ENCODE measurements around the gene BTNL9.

The BTNL9 gene

GRCh38 chr5:181081989-181082388 lies 41.9 kb downstream of the BTNL9 start:
- no peaks in the 10 kb centered on the region for H3K36me3 ChIP-seq (ENCODE audit: control insufficient read depth in 1 of 2, insufficient read depth in 2 of 2, low read length in 2 of 2)
- H3K14ac ChIP-seq (ENCODE audit: low read length) = no peak overlapping the region
- no peak overlapping the region for H4K8ac ChIP-seq (ENCODE audit: low read depth, low read length)
- H3K79me2 ChIP-seq (ENCODE audit: control insufficient read depth, insufficient read depth, low read length, poor library complexity) = no peaks in the 10 kb centered on the region
- H2AFZ ChIP-seq (ENCODE audit: insufficient read depth, low read length, poor library complexity) = no peak overlapping the region
- no peak overlapping the region for H3K4me3 ChIP-seq (ENCODE audit: low read depth, low read length)
- H3K23ac ChIP-seq (ENCODE audit: low read length) = no peak overlapping the region
- H2AK5ac ChIP-seq (ENCODE audit: low read length) = no peak overlapping the region
- no peak overlapping the region for H4K91ac ChIP-seq (ENCODE audit: low read depth, low read length)
- H3K4me1 ChIP-seq (ENCODE audit: control insufficient read depth in 1 of 2, insufficient read depth in 2 of 2, low read length in 2 of 2) = no peaks in the 10 kb centered on the region
- no peak for DNase-seq
- no peak overlapping the region for H2BK120ac ChIP-seq (ENCODE audit: insufficient read depth, low read length, poor library complexity)
- no peak overlapping the region for H3K18ac ChIP-seq (ENCODE audit: low read length)
- H3K9me3 ChIP-seq (ENCODE audit: insufficient read depth, low read depth, low read length) = peaks cover 2% of the 10 kb centered on the region
- H3K4me2 ChIP-seq (ENCODE audit: low read length) = no peak overlapping the region
- no peak overlapping the region for H3K4ac ChIP-seq (ENCODE audit: low read depth, low read length)
- H3K79me1 ChIP-seq (ENCODE audit: low read length) = no peaks in the 10 kb centered on the region
- H3K27ac ChIP-seq (ENCODE audit: low read depth, low read length) = no peak overlapping the region
- no peak overlapping the region for H4K12ac ChIP-seq (ENCODE audit: low read depth, low read length)
- H2BK12ac ChIP-seq (ENCODE audit: low read length) = no peak overlapping the region
- H3K9ac ChIP-seq (ENCODE audit: low read length) = no peak overlapping the region
- no peak overlapping the region for H2BK5ac ChIP-seq (ENCODE audit: low read depth, low read length, poor library complexity)
- H3K27me3 ChIP-seq (ENCODE audit: insufficient read depth, low read length) = no peaks in the 10 kb centered on the region

DNA sequence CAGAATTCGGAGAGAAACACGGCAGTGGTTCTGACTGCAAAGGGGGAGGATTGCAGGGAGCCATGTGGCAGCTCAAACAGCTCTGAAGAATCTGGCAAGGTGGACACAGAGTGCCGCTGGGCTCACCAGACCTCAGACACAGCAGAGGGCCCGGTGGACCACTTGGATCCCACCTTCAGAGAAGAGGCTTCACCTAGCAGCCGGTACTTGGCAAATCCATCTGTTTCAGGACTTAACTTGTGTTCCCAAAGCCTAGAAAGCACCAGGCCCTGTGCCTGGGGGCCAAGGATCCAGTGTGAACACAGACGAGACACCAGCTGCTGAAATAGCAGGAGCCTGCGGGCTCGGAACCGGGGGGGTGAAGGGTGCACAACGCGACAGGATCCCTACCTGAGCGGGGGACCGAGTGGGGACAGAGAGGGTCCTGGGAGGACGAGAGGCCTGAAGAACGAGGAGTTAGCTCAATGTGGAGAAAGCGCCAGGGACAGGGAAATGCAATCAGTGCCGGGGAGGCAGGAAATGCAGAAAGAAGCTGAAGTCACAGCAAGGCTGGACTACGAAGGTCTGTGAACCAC lies 44.6 kb downstream of the BTNL9 start:
- Histone ChIP-seq H4K91ac (ENCODE audit: low read depth, low read length) (no peak overlapping the region), H3K4ac (ENCODE audit: low read depth, low read length) (no peak overlapping the region), H3K23ac (ENCODE audit: low read length) (no peak overlapping the region), H3K27ac (ENCODE audit: low read depth, low read length) (no peak overlapping the region), H3K18ac (ENCODE audit: low read length) (no peak overlapping the region), H3K27me3 (ENCODE audit: insufficient read depth, low read length) (no peaks in the 10 kb centered on the region), H3K4me3 (ENCODE audit: low read depth, low read length) (no peak overlapping the region), H3K4me2 (ENCODE audit: low read length) (no peak overlapping the region), H3K4me1 (ENCODE audit: control insufficient read depth in 1 of 2, insufficient read depth in 2 of 2, low read length in 2 of 2) (no peaks in the 10 kb centered on the region), H2AK5ac (ENCODE audit: low read length) (no peak overlapping the region), H2BK120ac (ENCODE audit: insufficient read depth, low read length, poor library complexity) (no peak overlapping the region), H4K8ac (ENCODE audit: low read depth, low read length) (no peak overlapping the region), H2AFZ (ENCODE audit: insufficient read depth, low read length, poor library complexity) (no peak overlapping the region), H3K79me2 (ENCODE audit: control insufficient read depth, insufficient read depth, low read length, poor library complexity) (no peaks in the 10 kb centered on the region), H4K12ac (ENCODE audit: low read depth, low read length) (no peak overlapping the region), H2BK12ac (ENCODE audit: low read length) (no peak overlapping the region), H3K14ac (ENCODE audit: low read length) (no peak overlapping the region), H3K9ac (ENCODE audit: low read length) (no peak overlapping the region), H3K9me3 (ENCODE audit: insufficient read depth, low read depth, low read length) (peaks cover 2% of the 10 kb centered on the region), H2BK5ac (ENCODE audit: low read depth, low read length, poor library complexity) (no peak overlapping the region), H3K79me1 (ENCODE audit: low read length) (no peaks in the 10 kb centered on the region), H3K36me3 (ENCODE audit: control insufficient read depth in 1 of 2, insufficient read depth in 2 of 2, low read length in 2 of 2) (no peaks in the 10 kb centered on the region)
- DNase-seq = no peak
- no CpG with 5 or more reads among the region's 18 CpGs for WGBS (ENCODE audit: extremely low coverage, insufficient coverage, insufficient read length)

DNA sequence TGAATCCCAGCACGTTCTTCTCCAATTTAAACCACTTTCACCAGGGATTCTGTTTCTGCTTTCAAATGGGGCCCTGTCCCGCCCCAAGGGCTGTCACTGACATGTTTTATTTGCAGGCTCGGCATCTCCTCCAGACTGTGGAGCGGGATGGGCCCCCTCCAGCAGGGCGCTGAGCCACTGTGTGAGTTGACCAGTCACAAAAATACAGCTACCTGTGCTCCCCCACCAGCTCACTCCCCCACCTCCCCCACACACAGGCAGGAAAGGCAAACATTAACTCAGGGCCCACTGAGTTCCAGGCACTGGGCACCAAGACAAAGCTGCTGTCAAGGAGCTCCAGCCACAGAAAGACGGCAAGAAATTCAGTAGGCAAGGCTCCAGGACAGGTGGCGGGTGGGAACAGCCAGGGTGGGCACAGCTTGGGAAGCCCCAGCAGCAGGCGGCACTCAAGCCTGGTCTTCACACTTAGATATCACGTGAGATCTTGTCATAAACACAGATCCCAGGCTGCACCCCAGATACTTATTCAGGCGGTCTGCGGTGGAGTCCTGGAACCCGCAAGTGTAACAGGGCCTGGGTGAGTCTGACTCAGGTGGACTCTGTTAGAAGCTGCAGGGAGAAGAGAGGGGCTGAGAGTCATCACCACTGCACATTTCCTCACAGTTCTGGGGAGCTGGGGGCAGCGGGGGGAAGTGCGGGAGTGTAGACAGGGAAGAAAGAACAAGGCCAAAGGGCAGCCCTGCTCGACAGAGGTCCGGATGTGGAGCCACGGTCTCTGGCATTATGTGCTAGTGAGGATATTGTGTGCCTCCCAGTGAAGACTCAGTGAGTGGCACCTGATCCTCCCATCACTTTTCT lies 46.2 kb downstream of the BTNL9 start:
- no peaks in the 10 kb centered on the region for H3K79me1 ChIP-seq (ENCODE audit: low read length)
- H2BK120ac ChIP-seq (ENCODE audit: insufficient read depth, low read length, poor library complexity) = no peak overlapping the region
- no peak overlapping the region for H3K4ac ChIP-seq (ENCODE audit: low read depth, low read length)
- no peak overlapping the region for H4K91ac ChIP-seq (ENCODE audit: low read depth, low read length)
- H3K27ac ChIP-seq (ENCODE audit: low read depth, low read length) = no peak overlapping the region
- no peak overlapping the region for H3K9ac ChIP-seq (ENCODE audit: low read length)
- DNase-seq = no peak
- H2BK12ac ChIP-seq (ENCODE audit: low read length) = no peak overlapping the region
- H4K12ac ChIP-seq (ENCODE audit: low read depth, low read length) = no peak overlapping the region
- H3K9me3 ChIP-seq (ENCODE audit: insufficient read depth, low read depth, low read length) = peaks cover 2% of the 10 kb centered on the region
- no peak overlapping the region for H4K8ac ChIP-seq (ENCODE audit: low read depth, low read length)
- H3K27me3 ChIP-seq (ENCODE audit: insufficient read depth, low read length) = no peaks in the 10 kb centered on the region
- no peak overlapping the region for H3K23ac ChIP-seq (ENCODE audit: low read length)
- no peak overlapping the region for H3K4me3 ChIP-seq (ENCODE audit: low read depth, low read length)
- H3K14ac ChIP-seq (ENCODE audit: low read length) = no peak overlapping the region
- H2BK5ac ChIP-seq (ENCODE audit: low read depth, low read length, poor library complexity) = no peak overlapping the region
- H3K4me2 ChIP-seq (ENCODE audit: low read length) = no peak overlapping the region
- no peaks in the 10 kb centered on the region for H3K4me1 ChIP-seq (ENCODE audit: control insufficient read depth in 1 of 2, insufficient read depth in 2 of 2, low read length in 2 of 2)
- H3K79me2 ChIP-seq (ENCODE audit: control insufficient read depth, insufficient read depth, low read length, poor library complexity) = no peaks in the 10 kb centered on the region
- H2AFZ ChIP-seq (ENCODE audit: insufficient read depth, low read length, poor library complexity) = no peak overlapping the region
- H2AK5ac ChIP-seq (ENCODE audit: low read length) = no peak overlapping the region
- H3K36me3 ChIP-seq (ENCODE audit: control insufficient read depth in 1 of 2, insufficient read depth in 2 of 2, low read length in 2 of 2) = no peaks in the 10 kb centered on the region
- WGBS (ENCODE audit: extremely low coverage, insufficient coverage, insufficient read length) = no CpG with 5 or more reads among the region's 17 CpGs
- no peak overlapping the region for H3K18ac ChIP-seq (ENCODE audit: low read length)

DNA sequence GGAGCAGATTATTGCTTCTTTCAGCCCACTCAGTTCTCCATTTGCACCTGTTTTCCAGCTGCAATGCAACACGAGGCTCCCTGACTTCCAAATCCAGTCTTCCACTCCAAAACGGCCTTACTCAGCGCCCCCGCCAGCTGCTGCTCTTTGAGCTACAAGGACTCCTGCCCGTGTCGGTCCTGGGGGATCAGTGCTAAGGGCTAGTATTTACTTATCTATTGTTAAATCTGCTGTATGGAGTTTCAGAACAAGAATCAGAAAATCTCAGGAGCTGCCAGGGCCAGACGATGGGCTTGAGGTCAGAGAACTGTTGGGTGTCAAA lies 46.8 kb downstream of the BTNL9 start:
- no peaks in the 10 kb centered on the region for H3K79me1 ChIP-seq (ENCODE audit: low read length)
- no peak overlapping the region for H3K4me3 ChIP-seq (ENCODE audit: low read depth, low read length)
- H3K18ac ChIP-seq (ENCODE audit: low read length) = no peak overlapping the region
- no peak overlapping the region for H2BK12ac ChIP-seq (ENCODE audit: low read length)
- peaks cover 0 to 1% of the 10 kb centered on the region in 2 experiments for H3K4me1 ChIP-seq (ENCODE audit: control insufficient read depth in 1 of 2, insufficient read depth in 2 of 2, low read length in 2 of 2)
- no peak for DNase-seq
- no peak overlapping the region for H3K4ac ChIP-seq (ENCODE audit: low read depth, low read length)
- no peak overlapping the region for H2BK120ac ChIP-seq (ENCODE audit: insufficient read depth, low read length, poor library complexity)
- no peak overlapping the region for H3K27ac ChIP-seq (ENCODE audit: low read depth, low read length)
- H3K36me3 ChIP-seq (ENCODE audit: control insufficient read depth in 1 of 2, insufficient read depth in 2 of 2, low read length in 2 of 2) = no peaks in the 10 kb centered on the region
- no peak overlapping the region for H4K8ac ChIP-seq (ENCODE audit: low read depth, low read length)
- H4K91ac ChIP-seq (ENCODE audit: low read depth, low read length) = no peak overlapping the region
- H3K27me3 ChIP-seq (ENCODE audit: insufficient read depth, low read length) = no peaks in the 10 kb centered on the region
- H3K4me2 ChIP-seq (ENCODE audit: low read length) = no peak overlapping the region
- no peak overlapping the region for H2BK5ac ChIP-seq (ENCODE audit: low read depth, low read length, poor library complexity)
- H2AK5ac ChIP-seq (ENCODE audit: low read length) = no peak overlapping the region
- no peaks in the 10 kb centered on the region for H3K79me2 ChIP-seq (ENCODE audit: control insufficient read depth, insufficient read depth, low read length, poor library complexity)
- H3K23ac ChIP-seq (ENCODE audit: low read length) = no peak overlapping the region
- H3K14ac ChIP-seq (ENCODE audit: low read length) = no peak overlapping the region
- no peak overlapping the region for H3K9ac ChIP-seq (ENCODE audit: low read length)
- no peak overlapping the region for H4K12ac ChIP-seq (ENCODE audit: low read depth, low read length)
- WGBS (ENCODE audit: extremely low coverage, insufficient coverage, insufficient read length) = no CpG with 5 or more reads among the region's 7 CpGs
- no peak overlapping the region for H2AFZ ChIP-seq (ENCODE audit: insufficient read depth, low read length, poor library complexity)
- peaks cover 3% of the 10 kb centered on the region for H3K9me3 ChIP-seq (ENCODE audit: insufficient read depth, low read depth, low read length)

Data from trophoblast cell (in vitro differentiated cells and primary cell).